K562 (cell line): ENCODE measurements around the gene EPHA2. TPM values are rescaled to one million over a fixed set of nuclear protein-coding genes. Genes with fewer than 3 reads are reported as not detected.

Experiments used
- BRCA1 ChIP-seq, 2 experiments: fragments of 450-650 bp in 1 of 2; sonication (generic) in 1 of 2; formaldehyde crosslinking in 1 of 2; IDR thresholded peaks; 2 replicates each; pipeline versions ENCODE4 v1.5.0 to v1.6.1; 2017 to 2020; ENCODE audit warnings: mild to moderate bottlenecking in 1 of 2, missing genetic modification reagents in 1 of 2
- CC2D1A ChIP-seq: fragments of 450-650 bp; IDR thresholded peaks from 2 replicates; pipeline ENCODE4 v1.6.1; 2017; ENCODE audit warnings: mild to moderate bottlenecking
- E2F6 ChIP-seq, 2 experiments: IDR thresholded peaks; 2 replicates each; pipeline ENCODE4 v1.6.1; 2011; ENCODE audit warnings: borderline replicate concordance in 1 of 2, control low read depth in 1 of 2, low read depth in 1 of 2, low read length in 1 of 2, mild to moderate bottlenecking in 1 of 2, mixed read lengths in 1 of 2, moderate library complexity in 1 of 2; ENCODE audit not compliant: insufficient read depth in 1 of 2, insufficient read length in 1 of 2, poor library complexity in 1 of 2, severe bottlenecking in 1 of 2; ENCODE audit errors: extremely low read depth in 1 of 2
- FOSL1 ChIP-seq: fragments of 200-800 bp; sonication (Bioruptor generic); conservative IDR thresholded peaks from 2 replicates; pipeline ENCODE4 v1.6.1; 2016; ENCODE audit warnings: missing genetic modification characterization, missing compliant biosample characterization
- MYBL2 ChIP-seq, 2 experiments: fragments of 450-650 bp in 1 of 2; sonication (generic) in 1 of 2; formaldehyde crosslinking in 1 of 2; IDR thresholded peaks; 2 replicates each; pipeline versions ENCODE4 v1.6.1 to v1.8.1; 2017 to 2022; ENCODE audit warnings: borderline replicate concordance in 1 of 2, inconsistent platforms in 1 of 2, low read depth in 1 of 2, mild to moderate bottlenecking in 1 of 2, missing genetic modification reagents in 1 of 2, moderate library complexity in 1 of 2
- NR2F6 ChIP-seq: fragments of 450-650 bp; formaldehyde crosslinking; IDR thresholded peaks from 2 replicates; pipeline ENCODE4 v1.4.0; 2020; ENCODE audit warnings: mild to moderate bottlenecking
- PCBP2 ChIP-seq: fragments of 200-400 bp; formaldehyde crosslinking; IDR thresholded peaks from 2 replicates; pipeline ENCODE4 v1.6.1; 2018; ENCODE audit warnings: low read length, low read depth, mild to moderate bottlenecking, moderate library complexity; ENCODE audit not compliant: poor library complexity, severe bottlenecking
- RBM25 ChIP-seq: fragments of 200-400 bp; formaldehyde crosslinking; IDR thresholded peaks from 2 replicates; pipeline ENCODE4 v1.6.1; 2018; ENCODE audit warnings: low read length, low read depth, moderate library complexity; ENCODE audit not compliant: severe bottlenecking
- SETDB1 ChIP-seq: IDR thresholded peaks from one replicate; pipeline ENCODE4 v1.6.1; 2012; ENCODE audit warnings: low read length, control low read depth, inconsistent platforms
- SMAD2 ChIP-seq: fragments of 150-350 bp; IDR thresholded peaks from 2 replicates; pipeline ENCODE4 v1.6.1; 2014; ENCODE audit warnings: low read depth, mild to moderate bottlenecking, low read length
- TGIF2 ChIP-seq: sonication (generic); formaldehyde crosslinking; IDR thresholded peaks from 2 replicates; pipeline ENCODE4 v1.8.1; 2022; ENCODE audit warnings: mild to moderate bottlenecking, missing genetic modification reagents, moderate library complexity
- USF2 ChIP-seq: sonication (generic); formaldehyde crosslinking; IDR thresholded peaks from 2 replicates; pipeline ENCODE4 v1.5.0; 2020; ENCODE audit warnings: missing genetic modification reagents
- ZBTB7A ChIP-seq: IDR thresholded peaks from 2 replicates; pipeline ENCODE4 v1.6.1; 2011; ENCODE audit warnings: low read depth, mild to moderate bottlenecking, low read length, moderate library complexity, borderline replicate concordance; ENCODE audit not compliant: control insufficient read depth
- polyA plus RNA-seq, 8 experiments: library from polyadenylated mRNA; depleted of rRNA in 4 of 8; stranded (reverse) in 5 of 8; unstranded in 3 of 8; fragments of >200 nt; fragmentation: Nextera tagmentation in 2 of 8; fragmentation: Illumina TruSeq in 1 of 8; extraction: Ambion mirVana in 2 of 8; extraction: Trizol in 1 of 8; gene quantifications; 2 replicates each; pipeline versions ENCODE4 v1.2.1 to v1.2.3, GENCODE V29; 2011 to 2014; ENCODE audit warnings: inconsistent platforms in 1 of 8, missing spikeins in 1 of 8
- total RNA-seq, 7 experiments: library from RNA; depleted of rRNA in 6 of 7; stranded (reverse); fragments of >200 nt in 6 of 7; fragmentation: Illumina TruSeq in 2 of 7; extraction: Trizol in 2 of 7; gene quantifications; 2 replicates each; pipeline versions ENCODE4 v1.2.1 to v1.2.3, GENCODE V29; 2011 to 2021; ENCODE audit warnings: low replicate concordance in 1 of 7
- TF ChIP-seq, protein P1 (sequence below): fragments of 450-650 bp; IDR thresholded peaks from 2 replicates; pipeline ENCODE4 v1.6.1; 2018; ENCODE audit warnings: mild to moderate bottlenecking, low read depth; ENCODE audit not compliant: partially characterized antibody
- TF ChIP-seq, protein P2 (sequence below): fragments of 450-650 bp; formaldehyde crosslinking; IDR thresholded peaks from 2 replicates; pipeline ENCODE4 v1.4.0; 2022; ENCODE audit warnings: missing genetic modification characterization
- TF ChIP-seq, protein P3 (sequence below): fragments of 450-650 bp; IDR thresholded peaks from 2 replicates; pipeline ENCODE4 v1.6.1; 2016; ENCODE audit warnings: borderline replicate concordance
- TF ChIP-seq, protein P4 (sequence below): fragments of 200-800 bp; sonication (Bioruptor generic); IDR thresholded peaks from 2 replicates; pipeline ENCODE4 v1.6.1; 2017; ENCODE audit warnings: missing genetic modification characterization, missing compliant biosample characterization

The EPHA2 gene
- total and polyA plus RNA-seq, 9 of the 15 experiments (the other 6 are each of a cell fraction or from before 2014, with no cell fraction given), result 0.04 to 0.40 (median 0.07) TPM; not detected in 4

GRCh38 chr1:16145662-16146278 is 10.1 kb downstream of the EPHA2 start (continued):
- no peak for TF ChIP-seq MYBL2 (IDR thresholded peaks at IDR 0.05; ENCODE audit: low read depth)
- TF ChIP-seq MYBL2 (CRISPR knock-in tag; IDR thresholded peaks at IDR 0.05; ENCODE audit: borderline replicate concordance), result no peak
- peak; percentile 76; the same call in 1 of the 2 replicates for TF ChIP-seq ZBTB7A
- TF ChIP-seq BRCA1 (IDR thresholded peaks at IDR 0.05), result no peak
- no peak for TF ChIP-seq BRCA1 (CRISPR knock-in tag; IDR thresholded peaks at IDR 0.05)
- TF ChIP-seq E2F6 (IDR thresholded peaks at IDR 0.05; ENCODE audit: borderline replicate concordance in 1 of 2, extremely low read depth in 1 of 2, insufficient read depth in 1 of 2, insufficient read length in 1 of 2, low read depth in 1 of 2, low read length in 1 of 2, poor library complexity in 1 of 2, severe bottlenecking in 1 of 2), result no peak
- TF ChIP-seq, protein P1, sequence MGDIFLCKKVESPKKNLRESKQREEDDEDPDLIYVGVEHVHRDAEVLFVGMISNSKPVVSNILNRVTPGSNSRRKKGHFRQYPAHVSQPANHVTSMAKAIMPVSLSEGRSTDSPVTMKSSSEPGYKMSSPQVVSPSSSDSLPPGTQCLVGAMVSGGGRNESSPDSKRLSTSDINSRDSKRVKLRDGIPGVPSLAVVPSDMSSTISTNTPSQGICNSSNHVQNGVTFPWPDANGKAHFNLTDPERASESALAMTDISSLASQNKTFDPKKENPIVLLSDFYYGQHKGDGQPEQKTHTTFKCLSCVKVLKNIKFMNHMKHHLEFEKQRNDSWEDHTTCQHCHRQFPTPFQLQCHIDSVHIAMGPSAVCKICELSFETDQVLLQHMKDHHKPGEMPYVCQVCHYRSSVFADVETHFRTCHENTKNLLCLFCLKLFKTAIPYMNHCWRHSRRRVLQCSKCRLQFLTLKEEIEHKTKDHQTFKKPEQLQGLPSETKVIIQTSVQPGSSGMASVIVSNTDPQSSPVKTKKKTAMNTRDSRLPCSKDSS, result no peak
- no peak; the same call in 1 of the 2 replicates for TF ChIP-seq CC2D1A
- no peak for TF ChIP-seq USF2
- TF ChIP-seq FOSL1, result 0 out of 2 replicates have a peak, but pooled peaks have one; percentile 5
- no peak for TF ChIP-seq PCBP2
- peak; percentile 96 for TF ChIP-seq RBM25
- TF ChIP-seq, protein P2, sequence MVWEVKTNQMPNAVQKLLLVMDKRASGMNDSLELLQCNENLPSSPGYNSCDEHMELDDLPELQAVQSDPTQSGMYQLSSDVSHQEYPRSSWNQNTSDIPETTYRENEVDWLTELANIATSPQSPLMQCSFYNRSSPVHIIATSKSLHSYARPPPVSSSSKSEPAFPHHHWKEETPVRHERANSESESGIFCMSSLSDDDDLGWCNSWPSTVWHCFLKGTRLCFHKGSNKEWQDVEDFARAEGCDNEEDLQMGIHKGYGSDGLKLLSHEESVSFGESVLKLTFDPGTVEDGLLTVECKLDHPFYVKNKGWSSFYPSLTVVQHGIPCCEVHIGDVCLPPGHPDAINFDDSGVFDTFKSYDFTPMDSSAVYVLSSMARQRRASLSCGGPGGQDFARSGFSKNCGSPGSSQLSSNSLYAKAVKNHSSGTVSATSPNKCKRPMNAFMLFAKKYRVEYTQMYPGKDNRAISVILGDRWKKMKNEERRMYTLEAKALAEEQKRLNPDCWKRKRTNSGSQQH (CRISPR knock-in tag), result no peak
- TF ChIP-seq NR2F6, result no peak
- no peak for TF ChIP-seq TGIF2 (CRISPR knock-in tag)
- TF ChIP-seq, protein P3, sequence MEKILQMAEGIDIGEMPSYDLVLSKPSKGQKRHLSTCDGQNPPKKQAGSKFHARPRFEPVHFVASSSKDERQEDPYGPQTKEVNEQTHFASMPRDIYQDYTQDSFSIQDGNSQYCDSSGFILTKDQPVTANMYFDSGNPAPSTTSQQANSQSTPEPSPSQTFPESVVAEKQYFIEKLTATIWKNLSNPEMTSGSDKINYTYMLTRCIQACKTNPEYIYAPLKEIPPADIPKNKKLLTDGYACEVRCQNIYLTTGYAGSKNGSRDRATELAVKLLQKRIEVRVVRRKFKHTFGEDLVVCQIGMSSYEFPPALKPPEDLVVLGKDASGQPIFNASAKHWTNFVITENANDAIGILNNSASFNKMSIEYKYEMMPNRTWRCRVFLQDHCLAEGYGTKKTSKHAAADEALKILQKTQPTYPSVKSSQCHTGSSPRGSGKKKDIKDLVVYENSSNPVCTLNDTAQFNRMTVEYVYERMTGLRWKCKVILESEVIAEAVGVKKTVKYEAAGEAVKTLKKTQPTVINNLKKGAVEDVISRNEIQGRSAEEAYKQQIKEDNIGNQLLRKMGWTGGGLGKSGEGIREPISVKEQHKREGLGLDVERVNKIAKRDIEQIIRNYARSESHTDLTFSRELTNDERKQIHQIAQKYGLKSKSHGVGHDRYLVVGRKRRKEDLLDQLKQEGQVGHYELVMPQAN, result no peak
- TF ChIP-seq SETDB1, result no peak
- TF ChIP-seq SMAD2, result no peak
- TF ChIP-seq, protein P4, sequence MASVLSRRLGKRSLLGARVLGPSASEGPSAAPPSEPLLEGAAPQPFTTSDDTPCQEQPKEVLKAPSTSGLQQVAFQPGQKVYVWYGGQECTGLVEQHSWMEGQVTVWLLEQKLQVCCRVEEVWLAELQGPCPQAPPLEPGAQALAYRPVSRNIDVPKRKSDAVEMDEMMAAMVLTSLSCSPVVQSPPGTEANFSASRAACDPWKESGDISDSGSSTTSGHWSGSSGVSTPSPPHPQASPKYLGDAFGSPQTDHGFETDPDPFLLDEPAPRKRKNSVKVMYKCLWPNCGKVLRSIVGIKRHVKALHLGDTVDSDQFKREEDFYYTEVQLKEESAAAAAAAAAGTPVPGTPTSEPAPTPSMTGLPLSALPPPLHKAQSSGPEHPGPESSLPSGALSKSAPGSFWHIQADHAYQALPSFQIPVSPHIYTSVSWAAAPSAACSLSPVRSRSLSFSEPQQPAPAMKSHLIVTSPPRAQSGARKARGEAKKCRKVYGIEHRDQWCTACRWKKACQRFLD, result no peak
